K562 (cell line): ENCODE data around the gene HAPSTR1. TPM values are rescaled to one million over a fixed set of nuclear protein-coding genes. Genes with fewer than 3 reads are reported as not detected.

ENCODE experiments used
- CHD4 ChIP-seq: fragments of 200-600 bp; sonication (generic); IDR thresholded peaks from 3 replicates; pipeline ENCODE4 v1.6.1; 2012; ENCODE audit warnings: low read depth, mild to moderate bottlenecking, mixed read lengths, low read length, inconsistent platforms; ENCODE audit not compliant: insufficient read depth, insufficient replicate concordance, poor library complexity, severe bottlenecking
- ESRRB ChIP-seq: fragments of 250-450 bp; sonication (Bioruptor Pico); IDR thresholded peaks from 2 replicates; pipeline ENCODE4 v1.5.0; 2020; ENCODE audit warnings: mild to moderate bottlenecking, moderate library complexity, borderline replicate concordance
- HDAC1 ChIP-seq, 2 experiments: fragments of 450-650 bp; IDR thresholded peaks; 2 replicates each; pipeline ENCODE4 v1.6.1; 2016 to 2017; ENCODE audit warnings: inconsistent platforms in 1 of 2, mild to moderate bottlenecking in 1 of 2, moderate library complexity in 1 of 2
- HDGF ChIP-seq: fragments of 450-650 bp; IDR thresholded peaks from 2 replicates; pipeline ENCODE4 v1.6.1; 2016
- HLTF ChIP-seq: fragments of 450-650 bp; IDR thresholded peaks from 2 replicates; pipeline ENCODE4 v1.6.1; 2016
- MAFF ChIP-seq: IDR thresholded peaks from 2 replicates; pipeline ENCODE4 v1.6.1; 2012; ENCODE audit warnings: low read length, improper control_type of control experiment
- MTA3 ChIP-seq: fragments of 450-650 bp; formaldehyde crosslinking; IDR thresholded peaks from 2 replicates; pipeline ENCODE4 v1.6.1; 2017; ENCODE audit warnings: mild to moderate bottlenecking, borderline replicate concordance
- SETDB1 ChIP-seq: IDR thresholded peaks from one replicate; pipeline ENCODE4 v1.6.1; 2012; ENCODE audit warnings: low read length, control low read depth, inconsistent platforms
- SMC3 ChIP-seq: conservative IDR thresholded peaks from 2 replicates; pipeline ENCODE4 v1.6.1; 2011; ENCODE audit warnings: low read depth, low read length, improper control_type of control experiment; ENCODE audit not compliant: insufficient read depth
- THRAP3 ChIP-seq: fragments of 450-650 bp; IDR thresholded peaks from 2 replicates; pipeline ENCODE4 v1.6.1; 2016; ENCODE audit warnings: mild to moderate bottlenecking, inconsistent platforms, borderline replicate concordance
- TOE1 ChIP-seq, 2 experiments: fragments of 450-650 bp in 1 of 2; sonication (generic) in 1 of 2; formaldehyde crosslinking in 1 of 2; IDR thresholded peaks; 2 replicates each; pipeline versions ENCODE4 v1.7.1 to v1.8.0; 2016 to 2022; ENCODE audit warnings: borderline replicate concordance in 2 of 2, mild to moderate bottlenecking in 2 of 2, antibody characterized with exemption in 1 of 2, inconsistent platforms in 1 of 2, low read depth in 1 of 2, missing genetic modification reagents in 1 of 2, moderate library complexity in 1 of 2
- ZKSCAN1 ChIP-seq: fragments of 150-350 bp; IDR thresholded peaks from 2 replicates; pipeline ENCODE4 v1.6.1; 2016; ENCODE audit warnings: low read depth, low read length
- ZNF184 ChIP-seq: sonication (generic); formaldehyde crosslinking; IDR thresholded peaks from 2 replicates; pipeline ENCODE4 v1.5.0; 2020; ENCODE audit warnings: missing genetic modification reagents
- ZNF311 ChIP-seq: fragments of 250-450 bp; sonication (Bioruptor Pico); IDR thresholded peaks from 2 replicates; pipeline ENCODE4 v1.4.0; 2020; ENCODE audit warnings: mild to moderate bottlenecking, moderate library complexity
- ZNF445 ChIP-seq: fragments of 250-450 bp; sonication (Bioruptor Pico); IDR thresholded peaks from 2 replicates; pipeline ENCODE4 v1.4.0; 2020; ENCODE audit warnings: low read depth, mild to moderate bottlenecking, moderate library complexity
- ZNF561 ChIP-seq: fragments of 450-650 bp; formaldehyde crosslinking; conservative IDR thresholded peaks from 2 replicates; pipeline ENCODE4 v1.4.0; 2020; ENCODE audit warnings: mild to moderate bottlenecking, moderate library complexity
- ZNF644 ChIP-seq: fragments of 200-800 bp; sonication (Bioruptor generic); IDR thresholded peaks from 2 replicates; pipeline ENCODE4 v1.6.1; 2016; ENCODE audit warnings: low read depth, missing genetic modification characterization, missing compliant biosample characterization
- ZNF696 ChIP-seq: fragments of 250-450 bp; sonication (Bioruptor Pico); conservative IDR thresholded peaks from 2 replicates; pipeline ENCODE4 v1.4.0; 2020; ENCODE audit warnings: mild to moderate bottlenecking, moderate library complexity
- ZNF778 ChIP-seq: fragments of 450-650 bp; formaldehyde crosslinking; IDR thresholded peaks from 2 replicates; pipeline ENCODE4 v1.4.0; 2020; ENCODE audit warnings: mild to moderate bottlenecking, moderate library complexity
- polyA plus RNA-seq, 8 experiments: library from polyadenylated mRNA; depleted of rRNA in 4 of 8; stranded (reverse) in 5 of 8; unstranded in 3 of 8; fragments of >200 nt; fragmentation: Nextera tagmentation in 2 of 8; fragmentation: Illumina TruSeq in 1 of 8; extraction: Ambion mirVana in 2 of 8; extraction: Trizol in 1 of 8; gene quantifications; 2 replicates each; pipeline versions ENCODE4 v1.2.1 to v1.2.3, GENCODE V29; 2011 to 2014; ENCODE audit warnings: inconsistent platforms in 1 of 8, missing spikeins in 1 of 8
- total RNA-seq, 7 experiments: library from RNA; depleted of rRNA in 6 of 7; stranded (reverse); fragments of >200 nt in 6 of 7; fragmentation: Illumina TruSeq in 2 of 7; extraction: Trizol in 2 of 7; gene quantifications; 2 replicates each; pipeline versions ENCODE4 v1.2.1 to v1.2.3, GENCODE V29; 2011 to 2021; ENCODE audit warnings: low replicate concordance in 1 of 7
- TF ChIP-seq, protein P1 (sequence below): fragments of 450-650 bp; IDR thresholded peaks from 2 replicates; pipeline ENCODE4 v1.7.1; 2018; ENCODE audit warnings: mild to moderate bottlenecking, low read depth; ENCODE audit not compliant: partially characterized antibody
- TF ChIP-seq, protein P2 (sequence below): fragments of 450-650 bp; IDR thresholded peaks from 2 replicates; pipeline ENCODE4 v1.6.1; 2017; ENCODE audit warnings: mild to moderate bottlenecking, moderate library complexity
- TF ChIP-seq, protein P3 (sequence below): sonication (generic); formaldehyde crosslinking; IDR thresholded peaks from 2 replicates; pipeline ENCODE4 v1.8.1; 2023; ENCODE audit warnings: mild to moderate bottlenecking, missing genetic modification reagents
- TF ChIP-seq, protein P4 (sequence below): IDR thresholded peaks from 2 replicates; pipeline ENCODE4 v1.6.1; 2011; ENCODE audit not compliant: insufficient read length; ENCODE audit errors: extremely low read depth

Gene HAPSTR1
- total and polyA plus RNA-seq, 9 of the 15 experiments (the other 6 are each of a cell fraction or from before 2014, with no cell fraction given) = 10.8 to 67.9 (median 36.5) TPM

DNA sequence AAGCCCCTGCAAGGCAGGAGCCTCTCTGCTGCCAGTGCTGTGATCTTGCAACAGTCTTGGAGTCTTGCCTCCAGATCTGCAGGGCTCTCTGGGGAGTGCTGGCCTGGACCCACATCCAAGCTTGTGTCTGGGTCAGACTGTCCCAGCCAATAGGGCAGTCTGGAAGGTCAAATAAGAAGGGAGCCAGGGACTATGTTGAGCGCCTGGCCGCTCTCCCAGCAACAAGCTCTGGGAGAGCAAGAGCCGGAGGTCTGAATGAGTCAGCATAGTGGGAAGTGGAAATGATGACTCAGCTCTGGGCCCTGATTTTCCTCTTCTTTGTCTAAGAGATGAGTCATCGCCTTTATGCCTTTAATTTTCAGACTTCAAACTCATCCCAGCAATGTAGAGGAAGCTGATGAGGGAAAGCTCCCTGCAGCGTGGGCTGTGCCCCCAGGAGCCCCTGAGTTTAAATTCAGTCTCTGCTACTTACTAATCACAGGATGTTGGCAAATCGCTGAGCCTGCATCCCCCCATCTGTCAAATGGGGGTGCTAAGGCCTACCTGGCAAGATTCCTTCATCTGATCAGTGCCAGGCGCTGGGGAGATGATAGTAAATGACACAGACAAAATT lies 43.6 kb upstream of the HAPSTR1 start (continued):
- TF ChIP-seq, protein P1, sequence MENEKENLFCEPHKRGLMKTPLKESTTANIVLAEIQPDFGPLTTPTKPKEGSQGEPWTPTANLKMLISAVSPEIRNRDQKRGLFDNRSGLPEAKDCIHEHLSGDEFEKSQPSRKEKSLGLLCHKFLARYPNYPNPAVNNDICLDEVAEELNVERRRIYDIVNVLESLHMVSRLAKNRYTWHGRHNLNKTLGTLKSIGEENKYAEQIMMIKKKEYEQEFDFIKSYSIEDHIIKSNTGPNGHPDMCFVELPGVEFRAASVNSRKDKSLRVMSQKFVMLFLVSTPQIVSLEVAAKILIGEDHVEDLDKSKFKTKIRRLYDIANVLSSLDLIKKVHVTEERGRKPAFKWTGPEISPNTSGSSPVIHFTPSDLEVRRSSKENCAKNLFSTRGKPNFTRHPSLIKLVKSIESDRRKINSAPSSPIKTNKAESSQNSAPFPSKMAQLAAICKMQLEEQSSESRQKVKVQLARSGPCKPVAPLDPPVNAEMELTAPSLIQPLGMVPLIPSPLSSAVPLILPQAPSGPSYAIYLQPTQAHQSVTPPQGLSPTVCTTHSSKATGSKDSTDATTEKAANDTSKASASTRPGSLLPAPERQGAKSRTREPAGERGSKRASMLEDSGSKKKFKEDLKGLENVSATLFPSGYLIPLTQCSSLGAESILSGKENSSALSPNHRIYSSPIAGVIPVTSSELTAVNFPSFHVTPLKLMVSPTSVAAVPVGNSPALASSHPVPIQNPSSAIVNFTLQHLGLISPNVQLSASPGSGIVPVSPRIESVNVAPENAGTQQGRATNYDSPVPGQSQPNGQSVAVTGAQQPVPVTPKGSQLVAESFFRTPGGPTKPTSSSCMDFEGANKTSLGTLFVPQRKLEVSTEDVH = no peak
- TF ChIP-seq HDGF = no peak
- TF ChIP-seq CHD4 = no peak
- TF ChIP-seq, protein P2, sequence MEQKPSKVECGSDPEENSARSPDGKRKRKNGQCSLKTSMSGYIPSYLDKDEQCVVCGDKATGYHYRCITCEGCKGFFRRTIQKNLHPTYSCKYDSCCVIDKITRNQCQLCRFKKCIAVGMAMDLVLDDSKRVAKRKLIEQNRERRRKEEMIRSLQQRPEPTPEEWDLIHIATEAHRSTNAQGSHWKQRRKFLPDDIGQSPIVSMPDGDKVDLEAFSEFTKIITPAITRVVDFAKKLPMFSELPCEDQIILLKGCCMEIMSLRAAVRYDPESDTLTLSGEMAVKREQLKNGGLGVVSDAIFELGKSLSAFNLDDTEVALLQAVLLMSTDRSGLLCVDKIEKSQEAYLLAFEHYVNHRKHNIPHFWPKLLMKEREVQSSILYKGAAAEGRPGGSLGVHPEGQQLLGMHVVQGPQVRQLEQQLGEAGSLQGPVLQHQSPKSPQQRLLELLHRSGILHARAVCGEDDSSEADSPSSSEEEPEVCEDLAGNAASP = no peak
- TF ChIP-seq ESRRB (CRISPR knock-in tag) = no peak
- TF ChIP-seq HDAC1 (IDR thresholded peaks at IDR 0.05) = peak in 1 of 2 experiments; percentile 79; a peak in 1 of 4 replicates
- no peak for TF ChIP-seq THRAP3
- TF ChIP-seq TOE1 (IDR thresholded peaks at IDR 0.05; ENCODE audit: borderline replicate concordance) = no peak
- no peak for TF ChIP-seq TOE1 (CRISPR knock-in tag; IDR thresholded peaks at IDR 0.05; ENCODE audit: borderline replicate concordance, low read depth)
- no peak for TF ChIP-seq HLTF
- TF ChIP-seq, protein P3, sequence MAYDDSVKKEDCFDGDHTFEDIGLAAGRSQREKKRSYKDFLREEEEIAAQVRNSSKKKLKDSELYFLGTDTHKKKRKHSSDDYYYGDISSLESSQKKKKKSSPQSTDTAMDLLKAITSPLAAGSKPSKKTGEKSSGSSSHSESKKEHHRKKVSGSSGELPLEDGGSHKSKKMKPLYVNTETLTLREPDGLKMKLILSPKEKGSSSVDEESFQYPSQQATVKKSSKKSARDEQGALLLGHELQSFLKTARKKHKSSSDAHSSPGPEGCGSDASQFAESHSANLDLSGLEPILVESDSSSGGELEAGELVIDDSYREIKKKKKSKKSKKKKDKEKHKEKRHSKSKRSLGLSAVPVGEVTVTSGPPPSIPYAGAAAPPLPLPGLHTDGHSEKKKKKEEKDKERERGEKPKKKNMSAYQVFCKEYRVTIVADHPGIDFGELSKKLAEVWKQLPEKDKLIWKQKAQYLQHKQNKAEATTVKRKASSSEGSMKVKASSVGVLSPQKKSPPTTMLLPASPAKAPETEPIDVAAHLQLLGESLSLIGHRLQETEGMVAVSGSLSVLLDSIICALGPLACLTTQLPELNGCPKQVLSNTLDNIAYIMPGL (CRISPR knock-in tag) = no peak
- TF ChIP-seq MAFF = peak; percentile 100
- TF ChIP-seq ZNF696 (CRISPR knock-in tag) = no peak
- no peak for TF ChIP-seq ZNF445 (CRISPR knock-in tag)
- TF ChIP-seq SETDB1 = no peak
- peak; percentile 62; the same call in 1 of the 2 replicates for TF ChIP-seq MTA3
- no peak for TF ChIP-seq ZNF311 (CRISPR knock-in tag)
- TF ChIP-seq ZKSCAN1 = no peak
- TF ChIP-seq, protein P4, sequence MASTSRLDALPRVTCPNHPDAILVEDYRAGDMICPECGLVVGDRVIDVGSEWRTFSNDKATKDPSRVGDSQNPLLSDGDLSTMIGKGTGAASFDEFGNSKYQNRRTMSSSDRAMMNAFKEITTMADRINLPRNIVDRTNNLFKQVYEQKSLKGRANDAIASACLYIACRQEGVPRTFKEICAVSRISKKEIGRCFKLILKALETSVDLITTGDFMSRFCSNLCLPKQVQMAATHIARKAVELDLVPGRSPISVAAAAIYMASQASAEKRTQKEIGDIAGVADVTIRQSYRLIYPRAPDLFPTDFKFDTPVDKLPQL = no peak
- no peak for TF ChIP-seq ZNF778 (CRISPR knock-in tag)
- TF ChIP-seq ZNF561 (CRISPR knock-in tag) = no peak
- no peak for TF ChIP-seq ZNF644 (tag)
- no peak for TF ChIP-seq SMC3
- TF ChIP-seq ZNF184 (CRISPR knock-in tag) = no peak
